ENCODE results near the gene GLOD4. TPM values are rescaled to one million over a fixed set of nuclear protein-coding genes. Genes with fewer than 3 reads are reported as not detected.
"Not testable (repeated sequence)": the region's sequence is repeated elsewhere in the genome, so short reads cannot be mapped to it uniquely, and the experiment has no call there.

GLOD4 gene
- total RNA-seq, 1 donor from 2014 or later = 62.2 TPM

DNA sequence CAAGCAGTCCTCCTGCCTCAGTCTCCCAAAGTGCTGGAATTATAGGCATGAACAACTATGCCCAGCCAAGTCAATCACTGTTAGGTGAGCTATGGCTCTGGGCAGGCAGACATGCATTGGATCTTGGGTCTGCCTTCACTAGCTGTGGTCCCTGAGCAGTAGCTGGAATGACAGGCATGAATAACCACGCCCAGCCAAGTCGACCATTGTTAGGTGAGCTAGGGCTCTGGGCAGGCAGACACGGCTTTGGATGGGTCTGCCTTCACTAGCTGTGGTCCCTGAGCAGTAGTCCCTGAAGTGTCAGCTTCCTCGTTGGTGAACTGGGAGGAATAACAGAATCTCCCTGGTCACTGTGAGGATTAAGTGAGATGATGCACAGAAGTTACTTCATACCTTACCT is 6.5 kb upstream of the GLOD4 start:
- no peak for DNase-seq (ENCODE audit: low read depth)
- TF ChIP-seq CTCF (conservative IDR thresholded peaks at IDR 0.05; ENCODE audit: low read depth, low read length) = no peak

GRCh38 chr17:787641-788221 is 5.7 kb upstream of the GLOD4 start:
- TF ChIP-seq CTCF (conservative IDR thresholded peaks at IDR 0.05; ENCODE audit: low read depth, low read length) = no peak
- DNase-seq (ENCODE audit: low read depth) = no peak
- H3K4me3 ChIP-seq (ENCODE audit: low read depth, low read length) = no peak overlapping the region

More for the DNA sequence above, 6.5 kb upstream of the GLOD4 start:
- H3K4me3 ChIP-seq (ENCODE audit: low read depth, low read length) = no peak overlapping the region

DNA sequence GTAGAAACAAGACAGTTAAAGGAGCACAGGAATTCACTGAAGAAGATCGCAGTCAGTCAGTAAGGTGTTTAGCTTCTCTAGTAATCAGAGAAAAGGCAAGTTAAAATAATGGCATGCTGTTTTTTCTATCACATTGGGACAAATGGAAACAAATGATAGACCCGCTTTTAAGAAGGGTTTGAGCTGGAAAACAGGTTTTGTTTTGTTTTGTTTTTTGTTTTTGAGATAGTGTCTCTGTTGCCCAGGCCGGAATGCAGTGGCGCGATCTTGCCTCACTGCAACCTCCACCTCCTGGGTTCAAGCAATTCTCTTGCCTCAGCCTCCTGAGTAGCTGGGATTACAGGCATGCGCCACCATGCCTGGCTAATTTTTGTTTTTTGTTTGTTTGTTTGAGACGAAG is 3.8 kb upstream of the GLOD4 start:
- not testable (repeated sequence) for H3K4me3 ChIP-seq (ENCODE audit: low read depth, low read length); DNase-seq (ENCODE audit: low read depth)

- no peak for DNase-seq (ENCODE audit: low read depth)
- TF ChIP-seq CTCF (conservative IDR thresholded peaks at IDR 0.05; ENCODE audit: low read depth, low read length) = no peak
- no peak overlapping the region for H3K4me3 ChIP-seq (ENCODE audit: low read depth, low read length)
Measured at GRCh38 chr17:784143-784542, 2.1 kb upstream of the GLOD4 start.

DNA sequence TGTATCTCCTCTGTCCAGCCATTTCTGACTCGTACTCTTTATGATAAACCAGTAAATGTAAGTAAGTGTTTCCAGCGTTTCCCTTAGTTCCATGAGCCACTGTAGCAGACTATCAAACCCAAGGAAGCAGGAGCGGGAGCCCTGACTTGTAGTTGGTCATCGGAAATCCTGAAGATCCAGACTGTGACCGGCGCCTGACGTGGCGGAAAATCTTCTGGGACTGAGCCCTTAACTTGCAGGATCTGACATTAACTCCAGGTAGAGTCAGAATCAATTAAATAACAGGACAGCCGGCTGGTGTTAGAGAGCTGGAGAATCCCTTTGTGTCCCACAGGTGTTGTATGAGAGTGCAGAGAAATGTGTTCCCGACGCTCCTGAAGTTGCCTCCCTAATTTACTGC is 4.0 kb downstream of the GLOD4 start:
- H3K4me3 ChIP-seq (ENCODE audit: low read depth, low read length) = no peak overlapping the region
- TF ChIP-seq CTCF (conservative IDR thresholded peaks at IDR 0.05; ENCODE audit: low read depth, low read length) = no peak
- DNase-seq (ENCODE audit: low read depth) = no peak

DNA sequence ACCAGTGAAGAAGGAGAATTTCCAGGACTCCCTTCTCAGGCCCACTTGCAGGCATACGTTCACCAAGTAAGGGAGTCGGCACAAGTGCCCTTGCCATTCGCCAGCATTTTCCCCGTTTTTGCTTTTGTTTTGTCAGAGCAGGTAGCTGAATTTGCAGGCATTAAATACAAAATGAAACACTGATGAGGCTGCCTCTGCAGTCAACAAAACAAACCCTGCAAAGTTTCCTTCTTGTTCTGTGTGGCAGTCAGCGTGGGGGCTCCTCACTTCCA is 7.8 kb downstream of the GLOD4 start:
- TF ChIP-seq CTCF (conservative IDR thresholded peaks at IDR 0.05; ENCODE audit: low read depth, low read length) = no peak
- no peak for DNase-seq (ENCODE audit: low read depth)
- no peak overlapping the region for H3K4me3 ChIP-seq (ENCODE audit: low read depth, low read length)

- DNase-seq (ENCODE audit: low read depth) = no peak
- TF ChIP-seq CTCF (conservative IDR thresholded peaks at IDR 0.05; ENCODE audit: low read depth, low read length) = no peak
- no peak overlapping the region for H3K4me3 ChIP-seq (ENCODE audit: low read depth, low read length)
Measured at GRCh38 chr17:773467-774312, 8.4 kb downstream of the GLOD4 start.
